NCI-H2196 (cell line): ENCODE measurements around the gene TMEM164.
"Not testable (repeated sequence)": the region's sequence is repeated elsewhere in the genome, so short reads cannot be mapped to it uniquely, and the experiment has no call there.

Experiments used
- DNase-seq: peaks from one replicate; lab custom pipeline; 2025; ENCODE audit not compliant: unreplicated experiment; lab: John Stamatoyannopoulos, UW

The TMEM164 gene

DNA sequence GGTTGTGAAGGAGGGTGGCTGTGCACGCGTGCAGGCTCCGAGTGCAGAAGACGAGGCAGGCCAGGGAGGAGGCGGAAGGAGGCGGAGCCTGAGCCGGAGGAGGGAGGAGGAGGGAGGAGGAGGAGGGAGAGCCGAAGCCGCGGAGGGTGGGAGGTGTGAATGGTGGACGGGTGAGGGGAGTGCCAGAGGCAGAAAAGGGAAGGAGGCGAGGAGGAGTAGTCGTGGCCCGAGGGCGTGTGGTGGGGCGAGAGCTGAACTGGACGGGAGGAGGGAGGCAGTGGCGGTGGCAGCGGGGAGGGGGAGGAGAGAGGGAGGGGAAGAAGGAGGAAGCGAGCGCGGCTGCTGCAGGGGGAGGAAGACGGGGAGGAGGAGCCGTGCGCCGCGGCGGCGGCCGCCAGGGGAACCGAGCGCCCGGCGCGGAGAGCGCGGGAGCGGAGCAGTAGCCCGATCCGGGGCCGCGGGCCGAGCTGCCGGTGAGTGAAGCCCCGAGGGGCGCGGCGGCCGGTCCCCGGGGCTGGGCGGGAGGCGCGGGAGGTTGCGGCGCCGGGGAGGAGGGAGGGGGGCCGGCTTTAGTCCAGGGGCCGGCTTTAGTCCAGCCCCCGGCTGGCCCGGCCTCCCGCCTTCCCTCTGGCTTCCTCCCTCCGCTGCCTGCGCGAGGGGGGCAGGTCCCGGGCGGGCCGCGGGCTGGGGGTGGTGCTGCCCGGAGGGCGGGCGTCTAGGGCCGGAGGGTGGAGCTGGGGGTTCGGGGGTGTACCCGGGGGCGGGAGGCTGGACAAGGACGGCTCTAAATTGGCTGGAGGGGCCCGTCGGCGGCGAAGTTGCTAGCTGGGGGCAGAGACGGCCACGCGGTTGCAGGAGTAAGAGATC is at the start of gene TMEM164:
Gene TMEM164, plus strand, starts transcription at position 815 of the 867 bp plus-strand sequence. CDS start 661 bp downstream, outside the sequence.
- peak; percentile 77 for DNase-seq

DNA sequence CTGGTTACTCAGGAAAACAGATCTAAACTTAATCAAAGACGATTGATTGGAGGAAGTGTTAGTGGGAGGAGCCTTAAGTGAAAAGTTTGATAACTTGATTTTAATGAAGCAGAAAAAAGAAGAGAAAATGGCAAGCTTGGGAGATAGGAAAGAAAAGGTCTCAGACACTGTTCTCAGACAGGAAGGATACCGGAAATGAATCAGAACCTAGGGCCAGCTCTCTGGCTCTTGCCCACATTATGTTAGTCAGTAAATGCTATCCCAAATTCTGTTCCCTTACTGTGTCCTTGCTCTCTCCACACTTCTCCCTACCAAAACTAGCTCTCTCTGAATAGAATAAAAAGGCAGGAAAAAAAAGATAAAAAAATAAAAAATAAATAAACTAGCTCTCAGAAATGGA is 48.6 kb upstream of the TMEM164 start:
- no peak for DNase-seq

- no peak for DNase-seq
Observed at GRCh38 chrX:109954955-109955354, 48.0 kb upstream of the TMEM164 start.

- DNase-seq = no peak
Observed at GRCh38 chrX:109958266-109958665, 44.6 kb upstream of the TMEM164 start.

DNA sequence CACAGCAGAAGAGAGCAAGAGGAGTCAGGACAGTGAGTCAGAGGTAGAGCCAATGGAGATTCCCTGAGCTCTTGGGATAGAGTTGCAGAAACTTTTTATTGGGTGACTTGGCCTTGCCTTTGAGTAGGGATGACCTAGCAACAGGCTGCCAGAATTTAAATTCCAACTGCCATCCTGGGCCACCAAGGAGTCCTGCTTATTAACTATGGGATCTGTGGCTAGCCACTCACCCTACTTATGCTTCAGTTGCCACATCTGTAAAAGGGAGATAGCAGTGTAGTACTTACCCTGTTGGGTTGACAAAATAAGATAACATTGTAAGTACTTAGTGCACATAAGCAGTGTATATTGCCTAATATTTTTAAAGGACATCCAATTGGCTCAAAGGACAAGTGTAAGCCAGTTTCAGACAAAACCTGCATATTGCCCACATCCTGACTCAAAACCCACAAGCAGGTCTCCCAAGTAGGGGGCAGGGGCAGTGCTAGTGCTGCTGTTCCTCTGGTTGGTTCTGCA is 43.5 kb upstream of the TMEM164 start:
- no peak for DNase-seq

DNA sequence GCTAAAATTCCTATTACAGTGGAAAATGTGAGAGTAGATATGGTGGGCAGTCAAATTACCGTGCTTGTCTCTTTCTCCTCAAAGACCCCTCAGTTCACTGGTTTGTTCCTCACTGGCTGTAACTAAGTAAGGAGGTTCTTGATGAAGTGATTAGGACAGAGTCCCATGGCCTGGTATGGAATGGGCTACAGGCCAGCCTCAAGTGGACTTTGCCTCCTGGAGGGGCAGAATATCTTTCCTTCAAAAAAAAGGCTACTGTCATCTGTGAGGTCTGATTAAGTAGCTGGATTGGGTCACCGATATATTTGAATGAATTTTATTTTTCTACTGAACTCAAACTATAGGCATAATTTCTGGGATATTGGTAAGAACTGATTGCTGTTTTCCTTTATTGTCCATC is 38.5 kb upstream of the TMEM164 start:
- no peak for DNase-seq

- DNase-seq = no peak
Observed at GRCh38 chrX:109966246-109966645, 36.7 kb upstream of the TMEM164 start.

GRCh38 chrX:109967156-109967555 is 35.8 kb upstream of the TMEM164 start:
- DNase-seq = no peak

DNA sequence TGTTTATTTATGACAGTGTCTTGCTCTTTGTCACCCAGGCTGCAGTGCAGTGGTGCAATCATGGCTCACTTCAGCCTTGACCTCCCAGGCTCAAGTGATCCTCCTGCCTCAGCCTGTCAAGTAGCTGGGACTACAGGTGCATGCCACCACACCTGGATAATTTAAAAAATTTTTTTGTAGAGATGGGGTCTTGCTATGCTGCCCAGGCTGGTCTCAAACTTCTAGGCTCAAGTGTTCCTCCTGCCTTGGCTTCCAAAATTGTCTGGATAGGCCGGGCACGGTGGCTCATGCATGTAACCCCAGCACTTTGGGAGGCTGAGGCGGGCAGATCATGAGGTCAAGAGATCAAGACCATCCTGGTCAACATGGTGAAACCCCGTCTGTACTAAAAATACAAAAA is 32.1 kb upstream of the TMEM164 start:
- DNase-seq = not testable (repeated sequence)

- DNase-seq = no peak
Observed at GRCh38 chrX:109974906-109975655, 27.8 kb upstream of the TMEM164 start.

GRCh38 chrX:109985210-109985609 is 17.7 kb upstream of the TMEM164 start:
- DNase-seq = not testable (repeated sequence)

GRCh38 chrX:109987884-109988283 is 15.0 kb upstream of the TMEM164 start:
- DNase-seq = no peak

GRCh38 chrX:109990582-109991276 is 12.2 kb upstream of the TMEM164 start:
- no peak for DNase-seq

- no peak for DNase-seq
Observed at GRCh38 chrX:109992203-109992602, 10.7 kb upstream of the TMEM164 start.

DNA sequence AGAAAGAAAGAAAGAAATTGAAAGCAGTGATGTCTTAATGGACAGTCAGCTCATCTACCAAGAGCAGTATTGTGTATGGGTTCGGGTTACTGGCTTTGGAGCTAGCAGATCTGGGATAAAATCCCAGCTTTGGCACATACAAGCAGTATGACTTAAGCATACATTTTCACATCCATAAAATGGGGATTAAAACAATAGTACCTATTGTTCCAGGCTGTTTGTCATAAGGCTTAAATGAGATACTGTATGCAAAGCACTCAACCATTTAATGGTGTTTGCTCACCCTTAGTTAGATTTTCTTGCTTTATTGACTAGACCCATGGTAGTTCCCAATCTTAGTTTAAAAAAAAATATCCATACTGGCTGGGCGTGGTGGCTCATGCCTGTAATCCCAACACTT is 7.8 kb upstream of the TMEM164 start:
- DNase-seq = no peak

- no peak for DNase-seq
Observed at GRCh38 chrX:109997786-109998452, 5.0 kb upstream of the TMEM164 start.

DNA sequence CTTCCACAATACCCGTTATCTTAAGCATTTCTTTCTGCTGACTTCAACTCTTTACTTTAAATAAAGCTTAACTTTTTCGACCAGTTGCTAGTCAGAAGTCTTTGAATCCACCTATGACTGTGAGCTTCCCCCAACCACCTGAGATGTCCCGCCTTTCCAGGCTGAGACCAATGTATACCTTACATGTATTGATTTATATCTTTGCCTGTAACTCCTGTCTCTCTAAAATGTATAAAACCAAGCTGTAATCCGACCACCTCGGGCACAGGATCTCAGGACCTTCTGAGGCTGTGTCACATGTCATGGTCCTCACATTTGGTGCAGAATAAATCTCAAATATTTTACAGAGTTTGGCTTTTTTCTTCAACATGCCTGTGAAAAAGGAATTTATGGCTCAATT is 2.9 kb upstream of the TMEM164 start:
- no peak for DNase-seq

GRCh38 chrX:110000847-110001713 is 1.8 kb upstream of the TMEM164 start:
- DNase-seq = no peak

- no peak for DNase-seq
Observed at GRCh38 chrX:110001740-110002299, 1.1 kb upstream of the TMEM164 start.
